ENCODE results near the gene FKBP2. TPM values are rescaled to one million over a fixed set of nuclear protein-coding genes. Genes with fewer than 3 reads are reported as not detected.

Gene FKBP2
- total RNA-seq, 1 donor from 2014 or later: 48.2 TPM

DNA sequence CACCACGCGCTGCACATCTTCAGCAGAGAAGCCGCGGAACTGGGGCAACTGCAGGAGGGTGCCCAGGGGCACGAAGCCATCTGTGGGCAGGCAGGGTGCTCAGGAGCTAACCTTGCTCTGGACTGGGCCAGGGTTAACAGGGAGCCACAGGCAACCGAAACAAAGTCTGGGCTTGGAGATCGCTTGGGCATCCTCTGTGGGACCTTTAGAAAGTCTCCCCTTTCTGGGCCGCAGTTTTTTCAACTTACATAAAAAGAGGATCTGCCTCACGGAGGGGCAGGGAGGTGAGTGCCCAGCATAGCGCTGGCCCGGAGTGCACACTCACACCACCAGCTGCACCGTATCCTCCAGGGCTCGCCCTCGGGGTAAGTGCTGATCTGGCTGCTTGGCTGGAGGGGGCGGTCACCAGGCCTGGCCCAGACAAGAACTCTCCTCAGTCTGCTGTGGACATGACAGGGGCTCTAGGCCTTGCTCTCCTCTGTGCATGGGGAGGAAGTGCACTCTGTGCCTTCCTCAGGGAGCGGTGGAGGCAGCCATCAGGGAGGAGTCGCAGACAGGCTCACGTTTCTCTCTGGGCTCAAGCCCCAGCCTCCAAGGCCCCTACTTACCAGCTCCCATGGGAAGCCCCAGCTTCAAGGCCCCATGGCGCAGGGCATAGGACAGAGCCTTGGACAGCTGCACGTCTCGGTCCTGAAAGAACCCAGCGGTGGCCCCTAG lies 15.8 kb upstream of the FKBP2 start:
- H3K36me3 ChIP-seq: peaks cover 27% of the 10 kb centered on the region
- peak overlapping the region; percentile 97 for H3K4me3 ChIP-seq
- intact Hi-C loops (cut with DNase I): no loop called here
- no peaks in the 10 kb centered on the region for H3K27me3 ChIP-seq (ENCODE audit: low read depth)
- no peaks in the 10 kb centered on the region for H3K9me3 ChIP-seq
- DNase-seq (no peak), ATAC-seq (peak in 1 of 2 donors; percentile 0)
- H3K4me1 ChIP-seq: peaks cover 36% of the 10 kb centered on the region
- H3K27ac ChIP-seq: peak overlapping the region; percentile 96
- TF ChIP-seq, protein P1, sequence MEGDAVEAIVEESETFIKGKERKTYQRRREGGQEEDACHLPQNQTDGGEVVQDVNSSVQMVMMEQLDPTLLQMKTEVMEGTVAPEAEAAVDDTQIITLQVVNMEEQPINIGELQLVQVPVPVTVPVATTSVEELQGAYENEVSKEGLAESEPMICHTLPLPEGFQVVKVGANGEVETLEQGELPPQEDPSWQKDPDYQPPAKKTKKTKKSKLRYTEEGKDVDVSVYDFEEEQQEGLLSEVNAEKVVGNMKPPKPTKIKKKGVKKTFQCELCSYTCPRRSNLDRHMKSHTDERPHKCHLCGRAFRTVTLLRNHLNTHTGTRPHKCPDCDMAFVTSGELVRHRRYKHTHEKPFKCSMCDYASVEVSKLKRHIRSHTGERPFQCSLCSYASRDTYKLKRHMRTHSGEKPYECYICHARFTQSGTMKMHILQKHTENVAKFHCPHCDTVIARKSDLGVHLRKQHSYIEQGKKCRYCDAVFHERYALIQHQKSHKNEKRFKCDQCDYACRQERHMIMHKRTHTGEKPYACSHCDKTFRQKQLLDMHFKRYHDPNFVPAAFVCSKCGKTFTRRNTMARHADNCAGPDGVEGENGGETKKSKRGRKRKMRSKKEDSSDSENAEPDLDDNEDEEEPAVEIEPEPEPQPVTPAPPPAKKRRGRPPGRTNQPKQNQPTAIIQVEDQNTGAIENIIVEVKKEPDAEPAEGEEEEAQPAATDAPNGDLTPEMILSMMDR (IDR thresholded peaks at IDR 0.05): no peak

DNA sequence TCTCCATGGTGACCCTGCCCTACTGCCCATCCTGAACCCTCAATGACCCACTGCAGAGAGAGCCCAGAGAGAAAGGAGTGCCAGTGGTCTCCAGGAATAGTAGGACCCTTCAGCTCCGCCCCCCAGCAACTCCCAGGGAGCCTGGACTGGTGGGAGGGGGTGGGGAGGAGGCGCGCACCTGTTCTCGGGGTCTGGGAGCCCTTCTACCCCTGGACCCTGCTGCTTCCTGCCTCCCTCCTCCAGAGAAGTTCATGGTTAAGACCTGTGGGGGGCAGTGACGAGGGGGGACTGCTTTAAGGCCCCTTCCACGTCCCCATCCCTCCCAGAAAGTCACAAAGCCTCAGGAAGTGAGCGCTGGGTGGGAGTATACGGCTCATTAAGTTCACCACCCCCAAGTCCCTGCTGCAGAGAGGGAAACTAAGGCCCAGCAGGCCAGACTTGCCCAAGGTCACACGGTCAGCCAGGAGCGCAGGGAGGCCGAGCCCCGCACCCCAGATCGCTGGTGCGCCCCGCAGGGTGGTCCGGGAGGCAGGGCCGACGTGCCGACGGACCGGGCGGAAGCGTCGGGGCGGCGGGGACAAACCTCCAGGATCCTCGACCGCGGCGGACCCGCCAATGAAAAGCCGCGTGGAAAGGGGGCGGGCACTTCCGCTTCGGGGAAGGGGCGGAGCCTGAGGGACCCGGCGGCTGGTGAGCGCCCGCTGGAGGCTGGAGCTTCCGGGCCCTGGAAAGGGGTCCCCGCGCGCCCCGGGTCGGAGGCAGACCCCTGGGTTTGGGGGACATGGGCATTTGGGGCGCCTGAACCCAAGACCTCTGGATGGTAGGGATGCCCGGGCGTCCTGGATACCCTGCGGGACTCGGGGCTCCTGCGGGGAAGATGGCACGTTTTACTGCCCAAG lies 15.0 kb upstream of the FKBP2 start, which contains the start of the genes NUDT22 and TRPT1:
Gene NUDT22 (plus strand): TSS at position 667 of the 899 bp plus-strand sequence. CDS start 379 bp downstream, outside the sequence.
Gene TRPT1 (minus strand): TSS at position 579 of the 899 bp plus-strand sequence. CDS start 326 bp downstream, at position 253.
- peak; percentile 90 to 92 for ATAC-seq
- Histone ChIP-seq H3K4me1 (peaks cover 37% of the 10 kb centered on the region), H3K36me3 (peaks cover 18% of the 10 kb centered on the region), H3K27ac (peak within 1 kb of the TSS; percentile 96), H3K4me3 (peak within 1 kb of the TSS; percentile 97), H3K27me3 (ENCODE audit: low read depth) (no peaks in the 10 kb centered on the region), H3K9me3 (no peaks in the 10 kb centered on the region)
- DNase-seq: peak; percentile 92
- TF ChIP-seq, protein P1 (IDR thresholded peaks at IDR 0.05): no peak
- intact Hi-C loops (cut with DNase I): no loop called here

DNA sequence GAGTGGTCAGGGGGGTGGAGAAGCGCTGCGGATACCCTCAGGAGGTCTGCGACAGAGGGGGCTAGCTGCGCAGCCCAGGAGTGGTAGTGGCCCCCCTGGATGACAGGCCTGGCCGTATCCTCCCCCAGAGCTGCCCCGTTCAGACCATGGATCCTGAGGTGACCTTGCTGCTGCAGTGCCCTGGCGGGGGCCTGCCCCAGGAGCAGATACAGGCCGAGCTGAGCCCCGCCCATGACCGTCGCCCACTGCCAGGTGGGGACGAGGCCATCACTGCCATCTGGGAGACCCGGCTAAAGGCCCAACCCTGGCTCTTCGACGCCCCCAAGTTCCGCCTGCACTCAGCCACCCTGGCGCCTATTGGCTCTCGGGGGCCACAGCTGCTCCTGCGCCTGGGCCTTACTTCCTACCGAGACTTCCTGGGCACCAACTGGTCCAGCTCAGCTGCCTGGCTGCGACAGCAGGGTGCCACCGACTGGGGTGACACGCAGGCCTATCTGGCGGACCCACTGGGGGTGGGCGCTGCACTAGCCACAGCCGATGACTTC lies 14.3 kb upstream of the FKBP2 start:
- H3K36me3 ChIP-seq: peaks cover 13% of the 10 kb centered on the region
- no peaks in the 10 kb centered on the region for H3K9me3 ChIP-seq
- H3K4me1 ChIP-seq: peaks cover 44% of the 10 kb centered on the region
- TF ChIP-seq, protein P1 (IDR thresholded peaks at IDR 0.05): no peak
- ATAC-seq (peak; percentile 50 to 60), DNase-seq (peak; percentile 80)
- H3K27me3 ChIP-seq (ENCODE audit: low read depth): no peaks in the 10 kb centered on the region
- peak overlapping the region; percentile 96 for H3K27ac ChIP-seq
- intact Hi-C loops (cut with DNase I): no loop called here
- peak overlapping the region; percentile 97 for H3K4me3 ChIP-seq

DNA sequence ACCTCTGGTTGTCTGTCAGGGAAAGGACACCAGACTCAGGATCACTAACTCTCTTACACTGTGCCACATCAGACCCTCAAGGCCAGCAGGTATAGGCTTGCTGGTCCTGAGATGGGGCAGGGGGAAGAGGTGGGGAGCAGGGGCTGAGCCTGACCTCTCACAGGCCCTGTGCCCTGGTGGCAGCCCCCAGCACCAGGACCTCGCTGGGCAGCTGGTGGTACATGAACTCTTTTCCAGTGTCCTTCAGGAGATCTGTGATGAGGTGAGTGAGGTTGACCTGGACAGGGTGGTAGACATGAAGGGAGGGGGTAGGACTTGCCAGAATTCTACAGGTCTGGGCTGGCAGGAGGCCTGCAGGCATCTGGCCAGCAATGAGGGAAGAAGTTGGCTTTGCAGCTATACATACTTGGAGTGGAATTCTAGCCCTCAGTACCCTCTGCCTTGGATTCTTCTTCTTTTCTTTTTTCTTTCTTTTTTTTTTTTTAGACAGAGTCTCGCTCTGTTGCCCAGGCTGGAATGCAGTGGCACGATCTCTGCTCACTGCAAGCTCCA lies 13.4 kb upstream of the FKBP2 start:
- no peaks in the 10 kb centered on the region for H3K27me3 ChIP-seq (ENCODE audit: low read depth)
- ATAC-seq (no peak), DNase-seq (no peak)
- H3K4me1 ChIP-seq: peaks cover 53% of the 10 kb centered on the region
- peaks cover 13% of the 10 kb centered on the region for H3K36me3 ChIP-seq
- no peaks in the 10 kb centered on the region for H3K9me3 ChIP-seq
- TF ChIP-seq, protein P1 (IDR thresholded peaks at IDR 0.05): no peak
- H3K4me3 ChIP-seq: peak overlapping the region; percentile 97
- peak overlapping the region; percentile 96 for H3K27ac ChIP-seq
- intact Hi-C loops (cut with DNase I): no loop called here

Measured in lower lobe of right lung (tissue), 2 donors.